HL-60 (cell line): ENCODE results near the gene BCL10.

Experiments used
- GABPA ChIP-seq: IDR thresholded peaks from 2 replicates; pipeline ENCODE4 v1.6.1; 2012; ENCODE audit warnings: low read depth
- POLR2AphosphoS5 ChIP-seq: IDR thresholded peaks from 2 replicates; pipeline ENCODE4 v1.6.1; 2012; ENCODE audit warnings: low read depth
- TF ChIP-seq, protein P1 (sequence below): IDR thresholded peaks from one replicate; pipeline ENCODE4 v1.5.1; 2011; ENCODE audit warnings: low read length, control low read depth, inconsistent platforms; ENCODE audit not compliant: insufficient read depth
- TF ChIP-seq, protein P2 (sequence below): IDR thresholded peaks from 2 replicates; pipeline ENCODE4 v1.6.1; 2012; ENCODE audit warnings: low read depth; ENCODE audit not compliant: insufficient replicate concordance

DNA sequence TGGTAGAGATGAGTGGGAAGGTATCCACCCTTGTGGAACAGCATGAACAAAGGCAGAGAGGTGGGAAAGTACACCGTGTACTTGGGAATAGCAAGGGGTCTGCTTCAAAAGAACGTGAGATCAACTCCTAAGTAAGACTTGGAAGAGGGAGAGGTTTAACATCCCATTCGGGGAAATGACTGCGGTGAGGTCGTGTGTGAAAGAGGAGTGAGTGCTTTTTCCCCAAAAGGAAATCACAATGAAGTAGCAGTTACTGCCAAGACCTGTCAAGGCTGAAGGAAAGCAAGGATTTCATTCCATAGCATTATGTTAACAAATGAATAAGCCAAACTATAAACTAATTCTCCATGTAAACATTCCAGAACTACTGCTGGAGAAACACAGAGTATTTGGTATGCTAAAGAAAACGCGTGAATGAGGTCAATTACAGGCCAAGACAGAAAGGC is 55.7 kb downstream of the BCL10 start:
- TF ChIP-seq, protein P1, sequence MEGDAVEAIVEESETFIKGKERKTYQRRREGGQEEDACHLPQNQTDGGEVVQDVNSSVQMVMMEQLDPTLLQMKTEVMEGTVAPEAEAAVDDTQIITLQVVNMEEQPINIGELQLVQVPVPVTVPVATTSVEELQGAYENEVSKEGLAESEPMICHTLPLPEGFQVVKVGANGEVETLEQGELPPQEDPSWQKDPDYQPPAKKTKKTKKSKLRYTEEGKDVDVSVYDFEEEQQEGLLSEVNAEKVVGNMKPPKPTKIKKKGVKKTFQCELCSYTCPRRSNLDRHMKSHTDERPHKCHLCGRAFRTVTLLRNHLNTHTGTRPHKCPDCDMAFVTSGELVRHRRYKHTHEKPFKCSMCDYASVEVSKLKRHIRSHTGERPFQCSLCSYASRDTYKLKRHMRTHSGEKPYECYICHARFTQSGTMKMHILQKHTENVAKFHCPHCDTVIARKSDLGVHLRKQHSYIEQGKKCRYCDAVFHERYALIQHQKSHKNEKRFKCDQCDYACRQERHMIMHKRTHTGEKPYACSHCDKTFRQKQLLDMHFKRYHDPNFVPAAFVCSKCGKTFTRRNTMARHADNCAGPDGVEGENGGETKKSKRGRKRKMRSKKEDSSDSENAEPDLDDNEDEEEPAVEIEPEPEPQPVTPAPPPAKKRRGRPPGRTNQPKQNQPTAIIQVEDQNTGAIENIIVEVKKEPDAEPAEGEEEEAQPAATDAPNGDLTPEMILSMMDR: no peak
- TF ChIP-seq POLR2AphosphoS5: no peak
- TF ChIP-seq, protein P2, sequence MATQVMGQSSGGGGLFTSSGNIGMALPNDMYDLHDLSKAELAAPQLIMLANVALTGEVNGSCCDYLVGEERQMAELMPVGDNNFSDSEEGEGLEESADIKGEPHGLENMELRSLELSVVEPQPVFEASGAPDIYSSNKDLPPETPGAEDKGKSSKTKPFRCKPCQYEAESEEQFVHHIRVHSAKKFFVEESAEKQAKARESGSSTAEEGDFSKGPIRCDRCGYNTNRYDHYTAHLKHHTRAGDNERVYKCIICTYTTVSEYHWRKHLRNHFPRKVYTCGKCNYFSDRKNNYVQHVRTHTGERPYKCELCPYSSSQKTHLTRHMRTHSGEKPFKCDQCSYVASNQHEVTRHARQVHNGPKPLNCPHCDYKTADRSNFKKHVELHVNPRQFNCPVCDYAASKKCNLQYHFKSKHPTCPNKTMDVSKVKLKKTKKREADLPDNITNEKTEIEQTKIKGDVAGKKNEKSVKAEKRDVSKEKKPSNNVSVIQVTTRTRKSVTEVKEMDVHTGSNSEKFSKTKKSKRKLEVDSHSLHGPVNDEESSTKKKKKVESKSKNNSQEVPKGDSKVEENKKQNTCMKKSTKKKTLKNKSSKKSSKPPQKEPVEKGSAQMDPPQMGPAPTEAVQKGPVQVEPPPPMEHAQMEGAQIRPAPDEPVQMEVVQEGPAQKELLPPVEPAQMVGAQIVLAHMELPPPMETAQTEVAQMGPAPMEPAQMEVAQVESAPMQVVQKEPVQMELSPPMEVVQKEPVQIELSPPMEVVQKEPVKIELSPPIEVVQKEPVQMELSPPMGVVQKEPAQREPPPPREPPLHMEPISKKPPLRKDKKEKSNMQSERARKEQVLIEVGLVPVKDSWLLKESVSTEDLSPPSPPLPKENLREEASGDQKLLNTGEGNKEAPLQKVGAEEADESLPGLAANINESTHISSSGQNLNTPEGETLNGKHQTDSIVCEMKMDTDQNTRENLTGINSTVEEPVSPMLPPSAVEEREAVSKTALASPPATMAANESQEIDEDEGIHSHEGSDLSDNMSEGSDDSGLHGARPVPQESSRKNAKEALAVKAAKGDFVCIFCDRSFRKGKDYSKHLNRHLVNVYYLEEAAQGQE: no peak
- no peak for TF ChIP-seq GABPA
